Measurements from ENCODE around the gene TXN.
"Not testable (repeated sequence)": the region's sequence is repeated elsewhere in the genome, so short reads cannot be mapped to it uniquely, and the experiment has no call there.

TXN gene

GRCh38 chr9:110257097-110257841 is 962 bp upstream of the TXN start:
- DNase-seq (ENCODE audit: low spot score), result no peak

GRCh38 chr9:110255463-110256379 is 586 bp downstream of the TXN start:
- peak; percentile 28 for DNase-seq (ENCODE audit: low spot score)

- no peak for DNase-seq (ENCODE audit: low spot score)
Observed at GRCh38 chr9:110255034-110255462, 1.3 kb downstream of the TXN start.

- DNase-seq (ENCODE audit: low spot score), result no peak
Observed at GRCh38 chr9:110254500-110254899, 1.8 kb downstream of the TXN start.

DNA sequence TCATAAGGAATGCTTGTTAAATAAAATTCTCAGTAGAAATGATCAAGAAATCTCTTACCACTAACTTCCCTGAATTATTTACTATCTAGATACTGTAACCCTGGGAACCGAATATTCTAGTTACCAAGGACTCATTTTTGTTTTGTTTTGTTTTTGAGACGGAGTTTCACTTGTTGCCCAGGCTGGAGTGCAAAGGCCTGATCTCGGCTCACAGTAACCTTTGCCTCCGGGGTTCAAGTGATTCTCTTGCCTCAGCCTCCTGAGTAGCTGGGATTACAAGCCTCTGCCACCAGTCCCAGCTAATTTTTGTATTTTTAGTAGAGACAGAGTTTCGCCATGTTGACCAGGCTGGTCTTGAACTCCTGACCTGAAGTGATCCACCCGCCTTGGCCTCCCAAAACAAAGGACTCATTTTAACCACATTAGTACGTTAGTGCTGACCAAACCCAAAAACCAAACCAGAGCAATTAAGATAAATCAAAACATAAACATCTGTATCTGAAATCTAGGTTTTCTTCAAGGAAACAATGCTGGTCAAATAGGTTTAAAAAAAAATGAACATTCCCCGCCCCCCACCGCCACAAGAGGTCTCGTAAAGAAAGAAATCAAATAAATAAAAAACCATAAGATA is 3.7 kb downstream of the TXN start:
- DNase-seq (ENCODE audit: low spot score), result no peak

DNA sequence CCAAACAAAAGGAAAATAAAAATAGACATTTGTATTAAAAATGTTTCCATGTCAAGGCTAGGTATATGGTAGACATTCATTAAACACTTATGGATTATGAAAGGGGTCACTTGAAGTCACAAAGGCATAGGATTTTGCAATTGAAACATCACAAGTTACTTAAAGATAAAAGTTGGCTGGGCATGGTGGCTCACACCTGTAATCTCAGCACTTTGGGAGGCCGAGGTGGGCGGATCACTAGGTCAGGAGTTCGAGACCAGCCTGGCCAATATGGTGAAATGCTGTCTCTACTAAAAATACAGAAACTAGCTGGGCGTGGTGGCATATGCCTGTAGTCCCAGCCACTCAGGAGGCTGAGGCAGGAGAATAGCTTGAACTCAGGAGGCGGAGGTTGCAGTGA is 4.5 kb downstream of the TXN start:
- not testable (repeated sequence) for DNase-seq (ENCODE audit: low spot score)

GRCh38 chr9:110251212-110251611 is 5.1 kb downstream of the TXN start:
- no peak for DNase-seq (ENCODE audit: low spot score)

- no peak for DNase-seq (ENCODE audit: low spot score)
Observed at GRCh38 chr9:110249603-110250002, 6.7 kb downstream of the TXN start.

DNA sequence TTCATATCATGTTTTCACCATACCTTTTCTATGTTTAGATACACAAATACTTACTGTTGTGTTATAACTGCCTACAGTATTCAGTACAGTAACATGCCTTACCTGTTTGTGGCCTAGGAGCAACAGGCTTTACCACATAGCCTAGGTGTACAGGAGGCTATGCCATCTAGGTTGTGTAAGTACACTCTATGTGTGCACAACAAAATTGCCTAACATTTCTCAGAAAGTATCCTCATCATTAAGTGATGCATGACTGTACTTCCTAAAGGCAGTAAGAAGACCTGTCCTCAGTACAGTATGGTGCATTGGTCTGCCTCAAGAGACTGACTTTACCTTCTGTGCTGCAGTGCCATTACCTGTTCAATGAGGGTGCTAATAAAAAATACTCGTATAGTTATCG is 7.9 kb downstream of the TXN start:
- no peak for DNase-seq (ENCODE audit: low spot score)

- DNase-seq (ENCODE audit: low spot score), result no peak
Observed at GRCh38 chr9:110246214-110246613, 10.1 kb downstream of the TXN start.

GRCh38 chr9:110244616-110245015 is 11.7 kb downstream of the TXN start:
- no peak for DNase-seq (ENCODE audit: low spot score)

DNA sequence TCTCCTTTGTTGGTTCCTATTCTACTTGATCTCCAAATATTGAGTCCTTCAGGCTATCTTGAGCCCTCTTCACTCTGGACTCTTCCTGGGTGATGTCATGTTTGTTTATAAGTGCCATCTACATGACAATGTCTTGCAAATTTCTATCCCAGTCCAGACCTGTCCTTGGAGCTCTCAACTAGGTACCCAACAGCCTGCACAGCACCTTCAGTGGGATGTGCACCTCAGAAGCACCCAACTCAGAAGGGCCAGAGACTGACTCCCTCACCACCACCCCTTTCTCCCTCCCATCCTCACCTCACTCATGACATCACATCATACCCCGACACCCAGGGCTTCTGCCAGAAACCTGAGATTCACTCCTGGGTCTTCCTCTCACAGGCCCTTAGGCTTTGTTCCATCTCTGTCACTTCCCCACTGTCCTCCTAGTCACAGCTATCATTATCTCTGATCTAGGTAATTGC is 14.4 kb downstream of the TXN start:
- DNase-seq (ENCODE audit: low spot score), result no peak

- DNase-seq (ENCODE audit: low spot score), result no peak
Observed at GRCh38 chr9:110241260-110241857, 14.9 kb downstream of the TXN start.

DNA sequence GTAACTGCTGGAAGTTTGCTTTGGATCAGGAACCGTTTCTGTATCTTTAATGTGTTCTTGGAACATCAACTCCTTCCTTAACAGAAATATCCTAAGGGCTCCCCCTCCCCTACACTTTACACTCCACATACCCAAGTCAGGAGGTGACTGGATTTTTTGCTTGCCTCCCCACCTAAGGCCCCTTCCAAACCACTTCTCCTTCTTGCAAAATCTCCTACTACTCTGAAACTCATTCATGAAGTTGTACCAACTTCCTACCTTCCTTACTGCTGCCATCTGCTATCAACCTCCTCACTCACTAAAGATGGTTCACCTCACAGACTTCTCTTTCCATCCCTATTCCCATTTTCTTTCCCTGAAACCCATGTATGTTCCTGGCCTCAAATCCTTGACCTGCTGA is 16.1 kb downstream of the TXN start:
- no peak for DNase-seq (ENCODE audit: low spot score)

DNA sequence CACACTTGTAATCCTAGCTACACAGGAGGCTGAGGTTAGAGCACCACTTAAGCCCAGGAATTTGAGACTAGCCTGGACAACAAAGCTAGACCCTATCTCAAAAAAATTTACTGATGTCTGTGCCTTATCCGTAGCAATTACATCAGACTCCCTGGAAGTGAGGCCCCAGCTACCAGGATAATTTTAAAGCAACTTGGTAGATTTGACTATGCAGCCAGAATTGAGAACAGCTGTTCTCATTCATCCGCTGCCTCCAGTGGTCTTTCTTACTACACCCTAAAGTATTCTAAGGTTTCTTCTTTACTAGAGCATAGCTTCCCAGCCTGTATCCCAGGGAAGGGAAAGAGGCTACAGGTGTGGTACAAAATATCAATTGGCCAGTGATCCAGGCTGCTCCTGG is 28.0 kb downstream of the TXN start:
- no peak for DNase-seq (ENCODE audit: low spot score)

- no peak for DNase-seq (ENCODE audit: low spot score)
Observed at GRCh38 chr9:110224583-110224982, 31.7 kb downstream of the TXN start.

GRCh38 chr9:110220809-110221208 is 35.5 kb downstream of the TXN start:
- no peak for DNase-seq (ENCODE audit: low spot score)

GRCh38 chr9:110217656-110218099 is 38.6 kb downstream of the TXN start:
- DNase-seq (ENCODE audit: low spot score), result peak; percentile 55

DNA sequence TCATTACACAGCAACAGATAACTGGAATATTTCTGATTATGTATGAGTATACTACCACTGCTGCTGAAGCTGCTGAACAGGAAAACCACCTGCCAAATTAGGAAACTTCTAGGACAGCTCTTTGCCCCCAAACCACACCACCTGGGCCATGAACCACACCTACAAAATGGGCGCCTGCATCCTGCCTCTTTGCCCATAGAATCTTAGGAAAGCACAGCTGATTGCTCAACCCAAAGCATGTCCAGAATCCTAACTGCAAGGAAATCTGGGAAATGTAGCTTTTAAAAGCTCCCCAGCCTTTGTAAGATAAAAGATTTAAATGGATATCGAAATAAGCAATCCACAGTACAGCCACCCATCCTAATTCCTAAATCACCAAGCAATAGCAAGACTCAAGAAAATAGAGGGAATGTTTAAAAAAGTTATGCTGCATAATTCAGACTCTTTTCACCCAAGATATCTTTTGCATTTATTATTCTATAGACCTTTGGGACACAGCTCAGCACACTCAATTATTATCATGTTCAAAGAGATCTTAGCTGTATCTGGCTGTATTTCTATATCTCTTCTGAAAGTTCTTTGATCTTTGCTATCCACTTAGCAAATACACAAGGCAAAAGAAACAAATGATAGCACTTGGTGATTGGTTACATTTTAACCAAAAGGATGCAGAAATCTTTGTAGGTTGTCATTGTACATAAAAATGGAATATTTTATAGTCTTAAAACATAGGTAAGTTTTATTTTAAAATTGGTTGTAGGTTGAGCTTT is 41.5 kb downstream of the TXN start:
- no peak for DNase-seq (ENCODE audit: low spot score)

DNA sequence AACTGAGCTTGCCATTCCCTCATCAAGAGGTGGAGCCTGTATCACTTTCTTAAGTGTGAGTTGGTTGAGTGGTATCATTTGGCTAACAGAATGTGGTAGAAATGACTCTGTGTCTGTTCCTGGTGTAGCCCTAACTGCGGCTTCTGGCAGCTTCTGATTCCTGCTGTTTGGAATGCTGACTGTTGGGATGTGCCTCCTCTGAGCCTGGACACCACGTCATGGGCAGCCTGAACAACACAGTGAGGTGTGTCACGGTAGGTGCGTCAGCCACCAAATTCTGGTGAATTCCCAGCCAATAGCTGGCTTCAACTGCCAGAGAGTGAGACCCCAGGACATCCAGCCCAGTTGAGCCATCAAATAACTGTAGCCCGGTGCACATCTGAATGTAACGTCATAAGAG is 42.2 kb downstream of the TXN start:
- no peak for DNase-seq (ENCODE audit: low spot score)

DNA sequence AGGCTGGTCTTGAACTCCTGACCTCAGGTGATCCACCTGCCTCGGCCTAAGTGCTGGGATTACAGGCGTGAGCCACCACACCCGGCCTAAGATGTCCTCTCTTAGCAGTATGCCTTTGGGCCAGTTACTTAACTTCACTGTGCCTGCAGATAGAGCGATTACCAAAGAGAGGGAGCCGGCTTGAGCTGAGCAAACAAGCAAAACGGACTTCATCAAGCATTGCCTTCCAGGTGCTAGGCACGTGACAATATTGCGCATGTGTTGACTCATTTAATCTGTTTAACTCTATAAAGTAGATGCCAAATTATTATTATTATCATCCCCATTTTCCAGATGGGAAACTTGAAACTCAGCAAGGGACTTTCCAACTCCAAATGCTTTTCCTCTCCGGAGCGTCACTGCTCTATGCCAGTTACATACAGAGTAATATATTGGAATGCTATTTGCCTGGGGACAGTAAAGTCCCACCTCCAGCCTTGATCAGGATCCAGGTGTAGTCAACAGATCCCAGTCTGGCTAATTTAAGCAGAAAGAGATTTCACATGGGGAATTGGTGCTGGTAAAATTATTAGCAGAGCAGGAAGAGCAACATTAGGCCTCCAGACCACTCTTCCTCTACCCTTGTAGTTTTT is 42.8 kb downstream of the TXN start:
- DNase-seq (ENCODE audit: low spot score), result no peak

Measured in pons (tissue), 1 donor.